Glutamatergic neuron (in vitro differentiated cells): ENCODE measurements around the gene MYL11. TPM values are rescaled to one million over a fixed set of nuclear protein-coding genes. Genes with fewer than 3 reads are reported as not detected.

Source experiments
- DNase-seq: peaks from one replicate; pipeline ENCODE4 v3.0.0; 2022
- H3K27ac Mint-ChIP-seq: one replicate; pipeline ENCODE4 v1.8.0; 2020; ENCODE audit warnings: mild to moderate bottlenecking, mixed read lengths, inconsistent platforms; ENCODE audit not compliant: unreplicated experiment
- H3K27me3 Mint-ChIP-seq: one replicate; pipeline ENCODE4 v1.8.0; 2020; ENCODE audit warnings: mild to moderate bottlenecking, moderate library complexity, mixed read lengths, inconsistent platforms; ENCODE audit not compliant: unreplicated experiment
- H3K36me3 Mint-ChIP-seq: one replicate; pipeline ENCODE4 v1.8.0; 2020; ENCODE audit warnings: mild to moderate bottlenecking, mixed read lengths, inconsistent platforms; ENCODE audit not compliant: unreplicated experiment
- H3K4me1 Mint-ChIP-seq: one replicate; pipeline ENCODE4 v1.8.0; 2020; ENCODE audit warnings: mild to moderate bottlenecking, low read depth, mixed read lengths, inconsistent platforms; ENCODE audit not compliant: unreplicated experiment
- H3K4me3 Mint-ChIP-seq: one replicate; pipeline ENCODE4 v1.8.0; 2020; ENCODE audit warnings: mild to moderate bottlenecking, mixed read lengths, inconsistent platforms; ENCODE audit not compliant: unreplicated experiment
- H3K9me3 Mint-ChIP-seq: one replicate; pipeline ENCODE4 v1.8.0; 2020; ENCODE audit warnings: mild to moderate bottlenecking, moderate library complexity, mixed read lengths, inconsistent platforms; ENCODE audit not compliant: unreplicated experiment
- total RNA-seq: library from RNA; stranded (reverse); fragmentation: NEBNext Ultra II Directional; extraction: Animal tissue kit (Norgen Biotek cat#: 25700); gene quantifications from one replicate; pipeline ENCODE4 v1.2.1, GENCODE V29; 2021; ENCODE audit not compliant: unreplicated experiment
- TF ChIP-seq, protein P1 (sequence below): fragments of 200-600 bp; sonication (generic); IDR thresholded peaks from one replicate; pipeline ENCODE4 v1.5.0; 2021; ENCODE audit not compliant: partially characterized antibody, unreplicated experiment

MYL11 gene
- total RNA-seq, 1 donor from 2014 or later: not detected

DNA sequence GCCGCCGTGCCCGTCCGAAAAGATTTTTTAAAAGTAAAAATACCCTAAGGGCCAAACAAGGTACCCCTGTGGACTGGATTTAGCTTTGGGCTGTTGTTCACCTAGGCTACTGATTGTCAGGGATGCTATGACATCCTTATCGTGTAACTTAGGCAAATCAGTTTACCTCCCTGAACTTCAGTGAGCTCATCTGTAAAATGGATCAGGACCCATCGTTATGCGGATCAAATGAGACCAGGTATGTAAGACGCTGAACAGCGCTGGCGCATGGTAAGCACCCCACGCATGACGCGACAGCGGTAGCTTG, 32.1 kb downstream of the MYL11 start:
- Mint-ChIP-seq H3K27me3 (peaks cover 6% of the 10 kb centered on the region), H3K36me3 (no peaks in the 10 kb centered on the region), H3K4me1 (peaks cover 2% of the 10 kb centered on the region), H3K9me3 (peaks cover 12% of the 10 kb centered on the region), H3K27ac (peak overlapping the region; percentile 87), H3K4me3 (peak overlapping the region; percentile 99)
- TF ChIP-seq, protein P1, sequence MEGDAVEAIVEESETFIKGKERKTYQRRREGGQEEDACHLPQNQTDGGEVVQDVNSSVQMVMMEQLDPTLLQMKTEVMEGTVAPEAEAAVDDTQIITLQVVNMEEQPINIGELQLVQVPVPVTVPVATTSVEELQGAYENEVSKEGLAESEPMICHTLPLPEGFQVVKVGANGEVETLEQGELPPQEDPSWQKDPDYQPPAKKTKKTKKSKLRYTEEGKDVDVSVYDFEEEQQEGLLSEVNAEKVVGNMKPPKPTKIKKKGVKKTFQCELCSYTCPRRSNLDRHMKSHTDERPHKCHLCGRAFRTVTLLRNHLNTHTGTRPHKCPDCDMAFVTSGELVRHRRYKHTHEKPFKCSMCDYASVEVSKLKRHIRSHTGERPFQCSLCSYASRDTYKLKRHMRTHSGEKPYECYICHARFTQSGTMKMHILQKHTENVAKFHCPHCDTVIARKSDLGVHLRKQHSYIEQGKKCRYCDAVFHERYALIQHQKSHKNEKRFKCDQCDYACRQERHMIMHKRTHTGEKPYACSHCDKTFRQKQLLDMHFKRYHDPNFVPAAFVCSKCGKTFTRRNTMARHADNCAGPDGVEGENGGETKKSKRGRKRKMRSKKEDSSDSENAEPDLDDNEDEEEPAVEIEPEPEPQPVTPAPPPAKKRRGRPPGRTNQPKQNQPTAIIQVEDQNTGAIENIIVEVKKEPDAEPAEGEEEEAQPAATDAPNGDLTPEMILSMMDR: no peak
- no peak for DNase-seq

DNA sequence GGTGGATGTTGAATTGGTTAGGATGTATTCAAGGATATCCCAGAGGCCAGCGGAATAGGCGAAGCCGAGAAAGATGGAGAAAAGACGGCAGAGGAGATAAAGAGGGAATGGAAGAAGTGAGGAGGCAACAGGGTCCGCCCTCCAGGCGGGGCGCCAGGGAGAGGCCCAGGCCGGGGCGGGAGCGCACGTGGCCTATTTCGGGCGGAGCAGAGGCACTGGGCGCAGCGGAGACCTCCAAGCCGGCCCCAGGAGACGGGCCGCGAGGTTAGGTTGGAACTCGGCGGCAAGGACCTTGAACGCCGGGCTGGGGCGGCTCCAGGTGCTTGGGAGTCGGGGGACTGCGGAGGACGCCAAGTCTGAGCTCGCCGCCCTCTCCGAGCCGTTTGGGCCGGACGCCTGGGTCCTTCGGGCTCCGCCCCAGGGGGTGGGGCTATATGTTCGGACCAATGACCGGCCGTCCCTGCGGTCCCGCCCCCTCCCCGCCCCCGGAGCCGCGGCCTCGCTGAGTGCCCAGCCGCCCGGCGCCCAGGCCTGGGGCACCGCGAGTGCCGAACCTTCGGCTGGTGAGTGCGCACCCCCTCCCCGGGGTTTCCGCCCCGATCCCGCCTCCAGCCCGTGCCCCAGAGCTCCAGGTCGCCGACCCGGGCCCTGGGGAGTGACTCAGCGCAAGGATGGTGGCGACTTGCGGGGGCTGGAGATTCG, 32.7 kb downstream of the MYL11 start, which contains the start of gene ZNF771:
TSS of gene ZNF771 (plus strand) at position 505 of the 702 bp plus-strand sequence. CDS start 448 bp downstream, outside the sequence.
- peaks cover 10% of the 10 kb centered on the region for H3K9me3 Mint-ChIP-seq
- H3K4me1 Mint-ChIP-seq: peaks cover 2% of the 10 kb centered on the region
- TF ChIP-seq, protein P1: no peak

DNA sequence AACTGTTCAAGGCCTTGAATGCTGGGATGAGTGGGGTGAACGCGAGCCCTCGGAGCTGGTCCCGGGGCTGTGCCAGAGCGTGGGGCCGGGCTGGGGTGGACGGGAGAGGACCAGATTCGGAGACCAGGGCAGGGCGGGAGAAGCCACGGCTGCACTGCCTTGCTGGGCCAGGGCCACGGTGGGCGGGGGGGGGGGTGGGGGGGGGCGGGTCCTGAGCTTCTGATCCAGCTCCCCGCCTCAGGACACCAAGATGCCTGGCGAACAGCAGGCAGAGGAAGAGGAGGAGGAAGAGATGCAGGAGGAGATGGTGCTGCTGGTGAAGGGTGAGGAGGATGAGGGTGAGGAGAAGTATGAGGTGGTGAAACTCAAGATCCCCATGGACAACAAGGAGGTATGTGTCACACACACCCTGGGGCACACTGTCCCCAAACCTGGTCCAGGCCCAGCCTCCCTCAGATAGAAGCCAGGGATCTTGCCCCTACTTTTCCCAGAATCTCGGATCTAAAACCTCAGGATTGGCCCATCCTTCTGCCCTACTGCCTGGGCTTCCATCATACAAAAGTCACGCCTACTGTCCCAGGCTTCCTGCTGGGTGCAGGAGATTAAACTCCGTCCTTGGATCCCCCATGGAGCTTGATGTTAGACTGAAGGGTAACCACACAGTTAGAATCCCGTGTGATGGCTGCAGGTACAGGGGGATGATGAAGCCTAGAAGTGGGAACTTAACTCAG, 33.4 kb downstream of the MYL11 start:
- H3K27me3 Mint-ChIP-seq: peaks cover 5% of the 10 kb centered on the region

More for the DNA sequence above, 32.7 kb downstream of the MYL11 start, which contains the start of gene ZNF771:
- peak within 1 kb of the TSS; percentile 87 for H3K27ac Mint-ChIP-seq
- H3K4me3 Mint-ChIP-seq: peak within 1 kb of the TSS; percentile 99
- peaks cover 5% of the 10 kb centered on the region for H3K27me3 Mint-ChIP-seq
- DNase-seq: peak; percentile 89
- no peaks in the 10 kb centered on the region for H3K36me3 Mint-ChIP-seq

DNA sequence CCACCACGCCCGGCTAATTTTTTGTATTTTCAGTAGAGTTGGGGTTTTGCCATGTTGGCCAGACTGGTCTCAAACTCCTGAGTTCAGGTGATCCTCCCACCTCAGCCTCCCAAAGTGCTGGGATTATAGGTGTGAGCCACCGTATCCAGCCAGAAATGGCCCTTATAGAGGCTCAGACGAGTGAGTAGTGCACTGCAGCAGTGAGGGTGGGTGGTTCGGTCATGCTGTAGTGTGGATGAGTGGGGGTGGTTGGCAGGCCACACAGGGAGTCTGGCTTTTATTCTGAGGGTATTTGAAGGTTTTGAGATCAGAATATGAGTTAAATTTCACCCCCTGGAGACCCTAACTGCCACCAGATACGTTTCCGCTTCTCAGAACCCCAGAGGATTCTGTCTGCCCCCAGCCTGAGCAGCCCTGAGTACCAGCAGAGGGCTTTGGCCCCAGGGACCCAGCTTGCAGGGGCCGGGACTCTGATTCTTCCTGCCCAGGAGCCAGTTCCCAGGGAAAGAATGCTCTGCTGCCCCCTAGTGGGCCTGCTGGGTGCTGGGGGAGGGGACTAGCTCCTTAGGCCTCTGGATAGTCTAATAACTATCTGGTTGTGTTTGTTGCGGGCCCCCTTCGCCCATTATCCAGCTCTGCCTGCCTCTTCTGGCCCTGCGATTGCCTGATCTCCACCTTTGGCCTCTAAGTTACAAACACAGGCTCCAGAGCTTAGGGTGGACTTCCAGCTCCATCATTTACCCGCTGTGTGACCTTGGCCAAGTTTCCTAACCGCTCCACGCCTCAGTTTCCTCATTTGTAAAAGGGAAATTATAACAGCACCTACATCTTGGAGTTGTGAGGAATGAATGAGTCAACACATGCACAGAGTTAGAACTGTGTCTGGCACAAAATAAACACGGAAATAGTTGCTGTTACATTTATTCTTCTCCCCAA, 34.8 kb downstream of the MYL11 start:
- TF ChIP-seq, protein P1: peak; percentile 93
- Mint-ChIP-seq H3K27me3 (peaks cover 3% of the 10 kb centered on the region), H3K9me3 (peaks cover 9% of the 10 kb centered on the region), H3K27ac (no peak overlapping the region), H3K36me3 (no peaks in the 10 kb centered on the region), H3K4me1 (peaks cover 2% of the 10 kb centered on the region), H3K4me3 (no peak overlapping the region)
- DNase-seq: peak; percentile 97

More for the DNA sequence above, 33.4 kb downstream of the MYL11 start:
- H3K4me3 Mint-ChIP-seq: peak overlapping the region; percentile 77
- no peak for DNase-seq
- no peaks in the 10 kb centered on the region for H3K36me3 Mint-ChIP-seq
- TF ChIP-seq, protein P1: no peak
- peaks cover 2% of the 10 kb centered on the region for H3K4me1 Mint-ChIP-seq
- no peak overlapping the region for H3K27ac Mint-ChIP-seq
- peaks cover 10% of the 10 kb centered on the region for H3K9me3 Mint-ChIP-seq
